ENCODE data around the gene KIAA0753. TPM values are rescaled to one million over a fixed set of nuclear protein-coding genes. Genes with fewer than 3 reads are reported as not detected.

Gene KIAA0753
- total RNA-seq, 1 experiment from 2014 or later = 18.3 TPM

DNA sequence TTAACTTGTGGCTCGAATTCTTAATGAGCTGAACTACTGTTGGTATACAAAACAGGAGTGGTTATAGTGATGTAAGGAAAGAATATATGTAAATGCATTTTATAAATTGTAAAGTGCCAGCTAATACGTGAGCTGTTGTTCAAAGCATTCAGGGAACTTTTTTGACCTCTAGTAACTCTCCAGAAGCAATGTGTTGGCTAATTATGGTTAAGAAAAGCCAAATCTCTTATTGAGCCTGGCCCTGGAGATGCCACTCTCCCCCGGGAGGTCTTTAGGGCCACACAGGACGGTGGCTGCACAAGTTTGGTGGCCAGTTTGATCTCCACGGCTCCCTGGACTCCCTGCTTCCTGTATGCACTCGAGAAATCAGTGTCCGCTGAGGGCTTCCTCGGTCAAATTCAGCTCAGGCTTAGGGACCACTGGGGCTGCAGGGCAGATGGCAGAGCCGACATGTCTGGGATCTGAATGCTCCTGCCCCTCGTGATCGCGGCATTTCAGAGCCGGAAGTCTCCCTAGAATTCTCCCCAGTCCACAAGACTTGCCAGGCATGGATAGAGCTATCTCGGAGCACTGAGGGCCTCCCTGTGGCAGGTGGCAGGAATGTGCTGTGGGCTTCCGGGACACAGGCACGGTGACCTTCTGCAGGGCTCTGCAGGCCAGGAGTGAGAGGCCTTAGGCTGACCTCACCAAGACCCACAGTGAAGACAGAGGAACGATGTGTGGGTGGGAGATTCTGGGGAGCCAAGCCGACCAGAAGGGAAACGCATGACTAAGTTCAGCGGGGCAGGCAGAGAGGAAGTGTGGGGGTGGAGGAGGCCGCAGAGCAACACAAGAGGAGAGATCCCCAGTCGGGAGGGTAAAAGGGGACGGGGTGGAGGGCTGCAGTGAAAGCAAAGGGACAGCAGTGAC, 65.6 kb downstream of the KIAA0753 start:
- intact Hi-C loops (cut with micrococcal nuclease) = no loop called here
- ChIA-PET CTCF (interaction anchor here (0.9 kb wide), 1 partner anchor 102 kb away, joined by 3 read pairs; no protein-coding TSS in a partner anchor), POLR2A (no interaction called here), RAD21 (ENCODE audit: low non-redundant PET in 1 of 2, low total read pairs in 2 of 2, uncharacterized antibody in 2 of 2, unreplicated experiment in 2 of 2) (no interaction called here)
- Histone ChIP-seq H3K4me3 (replicated peaks in 1 of 2; ENCODE audit: low read depth in 1 of 2, low read length in 2 of 2) (no peak overlapping the region), H3K9me2 (ENCODE audit: insufficient read depth) (no peaks in the 10 kb centered on the region), H3K36me3 (ENCODE audit: control insufficient read depth in 1 of 2, insufficient read depth in 2 of 2, low read length in 2 of 2) (no peaks in the 10 kb centered on the region), H3K27me3 (ENCODE audit: insufficient read depth, low read length) (no peaks in the 10 kb centered on the region), H3K9me3 (ENCODE audit: control insufficient read depth in 1 of 2, insufficient read depth in 1 of 2, low read depth in 1 of 2, low read length in 2 of 2) (no peaks in the 10 kb centered on the region), H2AFZ (ENCODE audit: low read depth, low read length, poor library complexity, severe bottlenecking) (no peak overlapping the region), H4K20me1 (ENCODE audit: insufficient read depth) (no peaks in the 10 kb centered on the region), H3K27ac (ENCODE audit: low read depth, low read length) (no peak overlapping the region), H3K4me1 (ENCODE audit: control insufficient read depth in 1 of 2, insufficient read depth in 2 of 2, low read length in 2 of 2) (peaks cover 0 to 25% of the 10 kb centered on the region in 2 experiments; a peak in 3 of 4 replicates), H3K79me2 (ENCODE audit: insufficient read depth, low read length) (no peaks in the 10 kb centered on the region), H3K4me2 (ENCODE audit: low read length) (peak overlapping the region; percentile 21; the same call in 1 of the 2 replicates), H3K9ac (ENCODE audit: low read length) (no peak overlapping the region)
- BruUV-seq (replicated peaks) = no TSS peak
- TF ChIP-seq POLR2AphosphoS5 (IDR thresholded peaks at IDR 0.05; ENCODE audit: low read depth, low read length) = no peak
- TF ChIP-seq, protein P1, sequence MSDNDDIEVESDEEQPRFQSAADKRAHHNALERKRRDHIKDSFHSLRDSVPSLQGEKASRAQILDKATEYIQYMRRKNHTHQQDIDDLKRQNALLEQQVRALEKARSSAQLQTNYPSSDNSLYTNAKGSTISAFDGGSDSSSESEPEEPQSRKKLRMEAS (IDR thresholded peaks at IDR 0.05) = no peak
- 0 out of 2 replicates have a peak, but pooled peaks have one; percentile 5 for TF ChIP-seq RAD21 (IDR thresholded peaks at IDR 0.05; ENCODE audit: low read depth)
- TF ChIP-seq EGR1 (IDR thresholded peaks at IDR 0.05; ENCODE audit: low read depth) = peak; percentile 34; the same call in 1 of the 2 replicates
- no peak for TF ChIP-seq ZFX (IDR thresholded peaks at IDR 0.05)
- no peak for TF ChIP-seq EZH2 (IDR thresholded peaks at IDR 0.05)
- TF ChIP-seq, protein P2, sequence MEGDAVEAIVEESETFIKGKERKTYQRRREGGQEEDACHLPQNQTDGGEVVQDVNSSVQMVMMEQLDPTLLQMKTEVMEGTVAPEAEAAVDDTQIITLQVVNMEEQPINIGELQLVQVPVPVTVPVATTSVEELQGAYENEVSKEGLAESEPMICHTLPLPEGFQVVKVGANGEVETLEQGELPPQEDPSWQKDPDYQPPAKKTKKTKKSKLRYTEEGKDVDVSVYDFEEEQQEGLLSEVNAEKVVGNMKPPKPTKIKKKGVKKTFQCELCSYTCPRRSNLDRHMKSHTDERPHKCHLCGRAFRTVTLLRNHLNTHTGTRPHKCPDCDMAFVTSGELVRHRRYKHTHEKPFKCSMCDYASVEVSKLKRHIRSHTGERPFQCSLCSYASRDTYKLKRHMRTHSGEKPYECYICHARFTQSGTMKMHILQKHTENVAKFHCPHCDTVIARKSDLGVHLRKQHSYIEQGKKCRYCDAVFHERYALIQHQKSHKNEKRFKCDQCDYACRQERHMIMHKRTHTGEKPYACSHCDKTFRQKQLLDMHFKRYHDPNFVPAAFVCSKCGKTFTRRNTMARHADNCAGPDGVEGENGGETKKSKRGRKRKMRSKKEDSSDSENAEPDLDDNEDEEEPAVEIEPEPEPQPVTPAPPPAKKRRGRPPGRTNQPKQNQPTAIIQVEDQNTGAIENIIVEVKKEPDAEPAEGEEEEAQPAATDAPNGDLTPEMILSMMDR (IDR thresholded peaks at IDR 0.05 in 2 of 3, conservative IDR thresholded peaks at IDR 0.05 in 1 of 3; ENCODE audit: borderline replicate concordance in 1 of 3, insufficient read depth in 1 of 3, low read depth in 2 of 3, low read length in 2 of 3) = no peak
- TF ChIP-seq, protein P3, sequence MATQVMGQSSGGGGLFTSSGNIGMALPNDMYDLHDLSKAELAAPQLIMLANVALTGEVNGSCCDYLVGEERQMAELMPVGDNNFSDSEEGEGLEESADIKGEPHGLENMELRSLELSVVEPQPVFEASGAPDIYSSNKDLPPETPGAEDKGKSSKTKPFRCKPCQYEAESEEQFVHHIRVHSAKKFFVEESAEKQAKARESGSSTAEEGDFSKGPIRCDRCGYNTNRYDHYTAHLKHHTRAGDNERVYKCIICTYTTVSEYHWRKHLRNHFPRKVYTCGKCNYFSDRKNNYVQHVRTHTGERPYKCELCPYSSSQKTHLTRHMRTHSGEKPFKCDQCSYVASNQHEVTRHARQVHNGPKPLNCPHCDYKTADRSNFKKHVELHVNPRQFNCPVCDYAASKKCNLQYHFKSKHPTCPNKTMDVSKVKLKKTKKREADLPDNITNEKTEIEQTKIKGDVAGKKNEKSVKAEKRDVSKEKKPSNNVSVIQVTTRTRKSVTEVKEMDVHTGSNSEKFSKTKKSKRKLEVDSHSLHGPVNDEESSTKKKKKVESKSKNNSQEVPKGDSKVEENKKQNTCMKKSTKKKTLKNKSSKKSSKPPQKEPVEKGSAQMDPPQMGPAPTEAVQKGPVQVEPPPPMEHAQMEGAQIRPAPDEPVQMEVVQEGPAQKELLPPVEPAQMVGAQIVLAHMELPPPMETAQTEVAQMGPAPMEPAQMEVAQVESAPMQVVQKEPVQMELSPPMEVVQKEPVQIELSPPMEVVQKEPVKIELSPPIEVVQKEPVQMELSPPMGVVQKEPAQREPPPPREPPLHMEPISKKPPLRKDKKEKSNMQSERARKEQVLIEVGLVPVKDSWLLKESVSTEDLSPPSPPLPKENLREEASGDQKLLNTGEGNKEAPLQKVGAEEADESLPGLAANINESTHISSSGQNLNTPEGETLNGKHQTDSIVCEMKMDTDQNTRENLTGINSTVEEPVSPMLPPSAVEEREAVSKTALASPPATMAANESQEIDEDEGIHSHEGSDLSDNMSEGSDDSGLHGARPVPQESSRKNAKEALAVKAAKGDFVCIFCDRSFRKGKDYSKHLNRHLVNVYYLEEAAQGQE (IDR thresholded peaks at IDR 0.05; ENCODE audit: low read depth) = no peak
- no peak for TF ChIP-seq SIN3A (IDR thresholded peaks at IDR 0.05; ENCODE audit: low read depth)
- no peak for TF ChIP-seq ELF1 (IDR thresholded peaks at IDR 0.05; ENCODE audit: borderline replicate concordance, low read depth)
- ATAC-seq (0 out of 2 replicates have a peak, but pooled peaks have one; percentile 34), DNase-seq (ENCODE audit: low read depth, low spot score) (no peak)
